ENCODE data around the gene TNIK.

DNA sequence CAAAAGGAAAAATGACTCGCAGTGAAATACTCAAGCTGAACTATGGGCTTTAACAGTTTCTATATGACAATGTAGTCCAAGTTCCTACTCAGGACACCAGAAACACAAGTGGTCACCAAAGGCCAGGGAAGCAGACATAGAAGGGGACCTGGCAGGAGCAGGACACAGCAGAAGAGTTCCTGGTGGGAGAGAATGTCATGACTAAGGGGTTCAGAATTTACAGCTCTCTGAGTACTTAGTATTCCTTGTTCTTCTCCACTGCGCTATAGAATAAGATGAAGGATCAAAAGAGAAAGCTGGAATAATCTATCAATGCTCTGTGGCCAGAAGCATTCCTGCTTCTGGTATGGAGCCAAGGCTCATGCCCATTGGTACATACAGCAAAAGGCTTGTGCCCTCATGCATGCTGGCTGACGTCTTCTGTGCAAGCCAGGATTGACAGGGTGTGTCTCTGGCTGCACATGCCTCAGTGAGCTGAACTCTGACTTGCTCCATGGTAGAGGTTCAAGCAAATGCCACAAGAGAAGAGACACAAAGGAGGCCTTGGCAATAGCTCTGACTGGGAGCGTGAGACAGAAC lies 305.0 kb downstream of the TNIK start:
- TF ChIP-seq YY1 (IDR thresholded peaks at IDR 0.05; ENCODE audit: insufficient read depth, insufficient read length) = no peak
- TF ChIP-seq SUZ12 (IDR thresholded peaks at IDR 0.05; ENCODE audit: extremely low read depth, insufficient read depth, insufficient read length) = no peak
- no peak for TF ChIP-seq ZNF274 (IDR thresholded peaks at IDR 0.05; ENCODE audit: low read depth, low read length)
